Peyer's patch (tissue), 4 donors: Measurements from ENCODE around the gene PPFIBP2. TPM values are rescaled to one million over a fixed set of nuclear protein-coding genes. Genes with fewer than 3 reads are reported as not detected.

ENCODE experiments used
- DNase-seq, 3 donors: peaks; one replicate each; pipeline ENCODE4 v3.0.0-alpha.2; 2017 to 2019
- H3K27ac ChIP-seq, 4 donors: fragments of 200-600 bp; sonication (generic); one replicate each; pipeline ENCODE4 v1.5.1; 2016 to 2019
- H3K27me3 ChIP-seq, 2 donors: fragments of 200-600 bp; sonication (generic); one replicate each; pipeline ENCODE4 v1.5.1; 2019
- H3K36me3 ChIP-seq, 3 donors: fragments of 200-600 bp; sonication (generic); one replicate each; pipeline ENCODE4 v1.5.1; 2016 to 2019
- H3K4me1 ChIP-seq, 4 donors: fragments of 200-600 bp; sonication (generic); one replicate each; pipeline ENCODE4 v1.5.1; 2016 to 2019
- H3K4me3 ChIP-seq, 4 donors: fragments of 200-600 bp; sonication (generic); 1 replicate in 3 of 4; 2 replicates in 1 of 4; pipeline ENCODE4 v1.5.1; 2016 to 2019; ENCODE audit warnings: mild to moderate bottlenecking in 1 of 4
- H3K9me3 ChIP-seq, 4 donors: fragments of 200-600 bp; sonication (generic); one replicate each; pipeline ENCODE4 v1.5.1; 2016 to 2019; ENCODE audit warnings: mild to moderate bottlenecking in 1 of 4
- POLR2A ChIP-seq, 2 donors: fragments of 450-650 bp; IDR thresholded peaks; one replicate each; pipeline ENCODE4 v1.5.1; 2017; ENCODE audit warnings: antibody characterized with exemption in 2 of 2, mild to moderate bottlenecking in 2 of 2, moderate library complexity in 2 of 2
- total RNA-seq, 4 donors: library from RNA; depleted of rRNA; stranded (reverse); fragments of >200 nt; gene quantifications; one replicate each; pipeline ENCODE4 v1.1.0, GENCODE V29; 2016
- TF ChIP-seq, protein P1 (sequence below), 6 experiments: fragments of 450-650 bp in 4 of 6; fragments of 200-600 bp in 2 of 6; sonication (generic) in 1 of 6; IDR thresholded peaks; one replicate each; pipeline ENCODE4 v1.5.1; 2017 to 2019; ENCODE audit warnings: antibody characterized with exemption in 6 of 6, mild to moderate bottlenecking in 3 of 6, moderate library complexity in 1 of 6

Gene PPFIBP2
- total RNA-seq, 4 donors from 2014 or later = 74.6 to 245 (median 148) TPM

GRCh38 chr11:7538031-7538430 is 24.2 kb downstream of the PPFIBP2 start:
- DNase-seq = no peak
- Histone ChIP-seq H3K4me1 (peaks cover 0 to 22% (median 0%) of the 10 kb centered on the region in 4 donors), H3K9me3 (no peaks in the 10 kb centered on the region), H3K27ac (no peak overlapping the region), H3K27me3 (no peaks in the 10 kb centered on the region), H3K4me3 (no peak overlapping the region), H3K36me3 (no peaks in the 10 kb centered on the region)
- TF ChIP-seq POLR2A (IDR thresholded peaks at IDR 0.05) = no peak
- TF ChIP-seq, protein P1, sequence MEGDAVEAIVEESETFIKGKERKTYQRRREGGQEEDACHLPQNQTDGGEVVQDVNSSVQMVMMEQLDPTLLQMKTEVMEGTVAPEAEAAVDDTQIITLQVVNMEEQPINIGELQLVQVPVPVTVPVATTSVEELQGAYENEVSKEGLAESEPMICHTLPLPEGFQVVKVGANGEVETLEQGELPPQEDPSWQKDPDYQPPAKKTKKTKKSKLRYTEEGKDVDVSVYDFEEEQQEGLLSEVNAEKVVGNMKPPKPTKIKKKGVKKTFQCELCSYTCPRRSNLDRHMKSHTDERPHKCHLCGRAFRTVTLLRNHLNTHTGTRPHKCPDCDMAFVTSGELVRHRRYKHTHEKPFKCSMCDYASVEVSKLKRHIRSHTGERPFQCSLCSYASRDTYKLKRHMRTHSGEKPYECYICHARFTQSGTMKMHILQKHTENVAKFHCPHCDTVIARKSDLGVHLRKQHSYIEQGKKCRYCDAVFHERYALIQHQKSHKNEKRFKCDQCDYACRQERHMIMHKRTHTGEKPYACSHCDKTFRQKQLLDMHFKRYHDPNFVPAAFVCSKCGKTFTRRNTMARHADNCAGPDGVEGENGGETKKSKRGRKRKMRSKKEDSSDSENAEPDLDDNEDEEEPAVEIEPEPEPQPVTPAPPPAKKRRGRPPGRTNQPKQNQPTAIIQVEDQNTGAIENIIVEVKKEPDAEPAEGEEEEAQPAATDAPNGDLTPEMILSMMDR (IDR thresholded peaks at IDR 0.05) = no peak

DNA sequence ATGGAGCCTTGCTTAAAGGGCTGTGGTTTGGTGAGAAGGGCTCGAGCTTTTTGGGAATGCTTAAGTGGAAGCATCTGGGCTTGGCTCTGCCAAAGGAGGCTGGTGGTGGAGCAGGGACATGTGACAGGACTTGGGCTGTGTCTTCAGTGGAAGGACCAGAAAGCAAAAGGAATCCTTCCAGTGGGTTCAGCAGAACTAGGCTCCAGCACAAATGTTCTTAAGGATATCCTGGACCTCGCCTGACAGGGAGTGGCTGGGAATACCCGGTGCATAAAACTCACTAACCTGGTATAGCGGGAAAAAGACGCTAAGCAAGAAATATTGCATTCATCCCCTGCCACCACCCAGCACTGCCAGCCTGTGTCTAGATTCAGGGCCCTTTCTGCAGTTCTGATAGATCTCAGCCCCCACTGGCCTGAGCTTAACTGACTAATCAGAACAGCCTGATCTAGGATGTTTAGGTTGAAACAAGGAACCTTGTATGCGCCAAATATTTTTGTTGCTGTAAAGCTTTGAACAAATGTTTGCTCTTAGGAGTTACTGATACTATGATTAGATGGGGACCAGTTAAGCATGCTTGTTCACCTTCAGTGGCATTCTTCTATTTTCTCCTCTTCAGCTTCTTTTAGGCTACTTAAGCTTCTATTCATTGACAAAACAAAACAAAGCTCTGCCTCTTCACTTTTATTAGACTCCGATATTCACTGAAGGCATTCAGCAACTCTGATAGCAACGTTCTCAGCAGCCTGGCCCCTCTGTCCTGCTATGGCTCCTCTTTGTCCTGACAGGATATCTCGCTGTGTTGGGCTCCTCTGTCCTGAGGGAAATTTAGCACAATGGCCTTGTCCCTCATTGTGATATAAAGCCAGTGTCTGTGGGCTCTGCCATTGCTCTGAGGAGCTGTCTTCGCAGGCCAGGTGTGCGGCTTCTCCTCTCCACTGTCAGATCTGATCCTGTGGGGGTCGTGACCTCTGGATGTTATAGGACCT is 25.0 kb downstream of the PPFIBP2 start:
- no peak overlapping the region for H3K27ac ChIP-seq
- H3K27me3 ChIP-seq = no peaks in the 10 kb centered on the region
- no peak overlapping the region for H3K4me3 ChIP-seq

GRCh38 chr11:7540830-7541555 is 27.2 kb downstream of the PPFIBP2 start:
- DNase-seq = no peak
- no peak overlapping the region for H3K4me3 ChIP-seq
- TF ChIP-seq, protein P1 (IDR thresholded peaks at IDR 0.05) = no peak
- no peak for TF ChIP-seq POLR2A (IDR thresholded peaks at IDR 0.05)
- H3K27me3 ChIP-seq = no peaks in the 10 kb centered on the region
- no peaks in the 10 kb centered on the region for H3K9me3 ChIP-seq
- H3K27ac ChIP-seq = no peak overlapping the region
- no peaks in the 10 kb centered on the region for H3K36me3 ChIP-seq
- peaks cover 0 to 18% (median 0%) of the 10 kb centered on the region in 4 donors for H3K4me1 ChIP-seq

More for the DNA sequence above, 25.0 kb downstream of the PPFIBP2 start:
- TF ChIP-seq, protein P1 (IDR thresholded peaks at IDR 0.05) = no peak
- TF ChIP-seq POLR2A (IDR thresholded peaks at IDR 0.05) = no peak
- H3K9me3 ChIP-seq = no peaks in the 10 kb centered on the region
- no peaks in the 10 kb centered on the region for H3K36me3 ChIP-seq
- H3K4me1 ChIP-seq = peaks cover 0 to 22% (median 0%) of the 10 kb centered on the region in 4 donors
- no peak for DNase-seq

DNA sequence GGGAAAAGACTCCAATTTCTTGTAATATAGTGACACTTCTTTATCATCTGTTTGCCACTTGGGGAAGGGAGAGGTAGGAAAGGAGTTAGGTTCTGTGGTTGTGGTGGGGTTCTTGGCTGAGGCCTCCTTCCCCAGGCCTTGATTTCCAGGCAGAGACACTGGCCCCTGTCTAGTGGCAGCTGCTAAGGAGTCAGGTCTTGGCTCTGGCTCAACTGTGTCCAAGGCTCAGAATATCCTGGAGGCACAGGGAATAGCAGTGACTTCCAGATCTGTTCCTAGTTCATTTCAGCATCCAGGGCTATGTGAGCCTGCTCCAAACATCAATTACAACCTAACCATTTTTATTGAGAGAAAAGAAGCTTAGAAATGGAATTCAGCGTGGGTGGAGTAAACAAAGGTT is 29.5 kb downstream of the PPFIBP2 start:
- Histone ChIP-seq H3K27ac (no peak overlapping the region), H3K4me1 (peaks cover 0 to 5% (median 0%) of the 10 kb centered on the region in 4 donors), H3K36me3 (no peaks in the 10 kb centered on the region), H3K4me3 (no peak overlapping the region), H3K27me3 (no peaks in the 10 kb centered on the region), H3K9me3 (no peaks in the 10 kb centered on the region)
- DNase-seq = no peak
- TF ChIP-seq POLR2A (IDR thresholded peaks at IDR 0.05) = no peak
- TF ChIP-seq, protein P1 (IDR thresholded peaks at IDR 0.05) = no peak

GRCh38 chr11:7544021-7544420 is 30.2 kb downstream of the PPFIBP2 start:
- Histone ChIP-seq H3K4me1 (no peaks in the 10 kb centered on the region), H3K4me3 (no peak overlapping the region), H3K36me3 (no peaks in the 10 kb centered on the region), H3K27me3 (no peaks in the 10 kb centered on the region), H3K27ac (no peak overlapping the region), H3K9me3 (no peaks in the 10 kb centered on the region)
- DNase-seq = no peak
- TF ChIP-seq POLR2A (IDR thresholded peaks at IDR 0.05) = no peak
- TF ChIP-seq, protein P1 (IDR thresholded peaks at IDR 0.05) = no peak
